D721Med (cell line): Measurements from ENCODE around the gene ATAD3B.
"Not testable (repeated sequence)": the region's sequence is repeated elsewhere in the genome, so short reads cannot be mapped to it uniquely, and the experiment has no call there.

Experiments used
- DNase-seq: peaks from one replicate; pipeline ENCODE4 v3.0.0; 2011; ENCODE audit warnings: low spot score; ENCODE audit not compliant: insufficient read length
- FAIRE-seq: peaks from 2 replicates; lab custom pipeline; 2011; peaks lifted over from hg19 to GRCh38; lab: Jason Lieb, UNC
- TF ChIP-seq, protein P1 (sequence below): IDR thresholded peaks from 2 replicates; pipeline ENCODE4 v1.5.1; 2012; ENCODE audit warnings: mild to moderate bottlenecking, control low read depth; ENCODE audit not compliant: insufficient read depth; ENCODE audit errors: missing control alignments

ATAD3B gene

DNA sequence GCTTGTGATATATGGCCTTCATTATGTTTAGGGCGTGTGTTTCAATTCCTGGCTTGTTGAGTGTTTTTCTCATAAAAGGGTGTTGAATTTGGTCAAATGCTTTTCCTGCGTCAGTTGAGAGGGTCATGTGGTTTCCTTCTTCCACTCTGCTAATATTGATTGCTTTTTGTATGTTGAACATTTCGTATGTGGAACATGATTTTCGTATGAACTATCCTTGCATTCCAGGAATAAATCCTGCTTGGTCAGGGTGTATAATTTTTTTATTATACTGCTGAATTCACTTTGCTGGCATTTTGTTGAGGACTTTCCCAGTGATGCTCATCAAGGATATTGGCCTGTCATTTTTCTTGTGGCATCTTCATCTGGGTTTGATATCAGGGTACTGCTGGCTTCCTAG, 35.7 kb downstream of the ATAD3B start:
- TF ChIP-seq, protein P1, sequence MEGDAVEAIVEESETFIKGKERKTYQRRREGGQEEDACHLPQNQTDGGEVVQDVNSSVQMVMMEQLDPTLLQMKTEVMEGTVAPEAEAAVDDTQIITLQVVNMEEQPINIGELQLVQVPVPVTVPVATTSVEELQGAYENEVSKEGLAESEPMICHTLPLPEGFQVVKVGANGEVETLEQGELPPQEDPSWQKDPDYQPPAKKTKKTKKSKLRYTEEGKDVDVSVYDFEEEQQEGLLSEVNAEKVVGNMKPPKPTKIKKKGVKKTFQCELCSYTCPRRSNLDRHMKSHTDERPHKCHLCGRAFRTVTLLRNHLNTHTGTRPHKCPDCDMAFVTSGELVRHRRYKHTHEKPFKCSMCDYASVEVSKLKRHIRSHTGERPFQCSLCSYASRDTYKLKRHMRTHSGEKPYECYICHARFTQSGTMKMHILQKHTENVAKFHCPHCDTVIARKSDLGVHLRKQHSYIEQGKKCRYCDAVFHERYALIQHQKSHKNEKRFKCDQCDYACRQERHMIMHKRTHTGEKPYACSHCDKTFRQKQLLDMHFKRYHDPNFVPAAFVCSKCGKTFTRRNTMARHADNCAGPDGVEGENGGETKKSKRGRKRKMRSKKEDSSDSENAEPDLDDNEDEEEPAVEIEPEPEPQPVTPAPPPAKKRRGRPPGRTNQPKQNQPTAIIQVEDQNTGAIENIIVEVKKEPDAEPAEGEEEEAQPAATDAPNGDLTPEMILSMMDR = no peak
- no peak for FAIRE-seq
- DNase-seq = no peak

DNA sequence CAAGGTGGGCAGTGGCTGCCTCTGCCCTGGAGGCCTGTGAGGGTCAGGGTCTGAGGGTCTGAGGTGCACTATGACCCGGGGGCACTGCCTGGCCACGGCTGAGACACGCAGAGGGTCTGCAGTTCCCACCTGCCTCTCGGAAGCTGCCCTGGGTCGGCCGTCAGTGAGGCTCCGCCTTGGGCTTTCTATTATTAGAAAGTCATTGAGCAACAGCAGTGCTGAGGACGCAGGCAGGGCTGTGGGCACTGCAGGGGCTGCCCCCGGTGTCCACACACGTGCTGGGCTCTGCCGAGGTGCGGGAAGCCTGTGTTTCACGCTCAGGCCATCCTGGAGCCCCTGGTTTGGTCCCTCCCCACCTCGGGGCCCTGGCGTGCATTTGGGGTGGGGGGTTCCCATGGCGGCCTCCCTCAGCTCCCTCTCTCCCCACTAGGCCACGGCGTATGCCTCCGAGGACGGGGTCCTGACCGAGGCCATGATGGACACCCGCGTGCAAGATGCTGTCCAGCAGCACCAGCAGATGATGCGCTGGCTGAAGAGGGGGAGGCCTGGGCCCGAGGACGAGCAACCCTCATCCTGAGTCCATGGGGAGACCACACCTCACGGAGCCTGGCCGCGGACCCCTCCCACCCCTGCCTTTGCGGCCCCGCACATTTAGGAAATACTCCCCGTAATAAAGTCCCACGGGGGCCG, 37.4 kb downstream of the ATAD3B start:
- not testable (repeated sequence) for FAIRE-seq, DNase-seq

- DNase-seq, FAIRE-seq: not testable (repeated sequence)
These were observed 37.9 kb downstream of the ATAD3B start for GRCh38 chr1:1509465-1509850.

DNA sequence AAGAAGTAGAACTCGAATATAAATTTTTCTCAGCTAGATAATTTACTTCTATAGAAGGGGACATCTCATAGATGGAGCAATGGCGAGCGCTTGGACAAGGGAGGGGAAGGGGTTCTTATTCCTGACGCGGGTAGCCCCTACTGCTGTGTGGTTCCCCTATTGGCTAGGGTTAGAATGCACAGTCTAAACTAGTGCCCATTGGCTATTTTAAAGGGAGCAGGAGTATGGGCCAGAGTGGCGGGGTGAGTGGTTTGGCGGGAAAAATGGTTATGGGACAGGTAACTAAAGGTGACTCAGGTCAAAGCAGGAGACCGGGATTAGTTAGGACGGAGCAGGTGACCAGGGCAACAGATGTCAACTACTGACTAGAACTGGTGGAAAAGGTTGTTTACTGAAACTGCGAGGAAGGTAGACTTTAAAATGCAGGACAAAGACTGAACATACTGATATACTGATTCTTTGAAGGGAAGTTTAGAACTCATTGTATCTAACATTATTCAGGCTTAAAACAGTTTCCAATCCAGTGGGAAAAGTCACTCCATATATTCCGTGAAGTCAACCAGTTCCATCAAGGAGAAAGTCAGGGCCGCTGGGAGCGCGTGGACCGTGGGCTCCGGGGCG, 39.5 kb downstream of the ATAD3B start:
- TF ChIP-seq, protein P1 = no peak
- no peak for FAIRE-seq
- DNase-seq = no peak

DNA sequence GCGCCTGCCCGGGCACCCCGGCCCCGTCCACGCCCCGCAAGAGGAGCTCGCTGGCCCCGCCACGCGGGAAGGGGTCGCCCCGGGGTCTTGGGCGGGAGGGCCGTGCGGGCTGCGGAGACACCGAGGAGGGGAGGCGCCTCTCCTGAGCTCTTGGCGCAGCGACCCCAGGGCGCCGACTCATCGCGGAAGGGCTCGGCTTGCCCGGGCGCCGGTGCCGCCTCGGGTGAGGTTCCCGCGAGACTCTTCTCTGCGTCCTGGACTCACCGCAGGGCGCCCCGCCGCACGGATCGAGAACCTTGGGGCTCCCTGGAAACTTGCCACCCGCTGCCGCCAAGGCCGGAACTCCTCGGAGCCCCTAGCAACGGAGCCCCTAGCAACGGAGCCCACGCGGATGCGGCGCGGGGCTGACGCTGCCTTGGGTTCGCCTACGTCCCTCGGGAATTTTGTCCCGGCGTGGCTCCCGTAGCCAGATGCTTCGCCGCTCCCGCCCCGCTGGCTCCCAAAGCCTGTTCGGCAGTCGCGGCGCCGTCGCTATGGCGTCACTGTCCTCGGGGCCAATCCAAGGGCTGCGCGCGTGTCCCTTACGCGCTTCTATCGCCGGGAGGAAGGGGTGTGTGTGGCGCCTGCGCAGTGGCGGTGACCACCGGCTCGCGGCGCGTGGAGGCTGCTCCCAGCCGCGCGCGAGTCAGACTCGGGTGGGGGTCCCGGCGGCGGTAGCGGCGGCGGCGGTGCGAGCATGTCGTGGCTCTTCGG, 40.1 kb downstream of the ATAD3B start, which contains the start of gene ATAD3A:
Gene ATAD3A (plus strand): TSS at position 630 of the 753 bp plus-strand sequence. CDS start 107 bp downstream, at position 737.
- FAIRE-seq (no peak), DNase-seq (peak; percentile 68)
- TF ChIP-seq, protein P1 = no peak

GRCh38 chr1:1512425-1512824, 40.9 kb downstream of the ATAD3B start:
- not testable (repeated sequence) for FAIRE-seq, DNase-seq

DNA sequence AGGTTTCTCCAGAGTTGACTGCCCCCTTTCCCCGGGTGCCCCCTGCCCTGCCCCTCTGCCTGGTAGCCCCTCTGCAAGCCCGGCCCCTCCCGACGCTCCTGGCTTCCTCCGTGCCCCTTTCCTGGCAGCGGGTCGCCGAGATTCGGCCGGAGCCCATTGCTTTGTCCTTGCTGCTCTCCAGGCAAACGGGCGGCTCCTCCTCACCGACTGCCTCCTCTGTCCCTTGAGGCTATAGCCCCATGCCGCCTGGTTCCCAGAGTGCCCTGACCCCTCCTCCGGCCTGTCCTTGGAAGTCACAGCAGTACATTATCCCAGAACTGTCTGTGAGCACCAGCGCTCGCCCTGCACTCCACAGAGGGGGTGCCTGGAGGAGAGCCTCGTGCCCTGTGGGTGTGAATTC, 42.1 kb downstream of the ATAD3B start:
- not testable (repeated sequence) for DNase-seq, FAIRE-seq

DNA sequence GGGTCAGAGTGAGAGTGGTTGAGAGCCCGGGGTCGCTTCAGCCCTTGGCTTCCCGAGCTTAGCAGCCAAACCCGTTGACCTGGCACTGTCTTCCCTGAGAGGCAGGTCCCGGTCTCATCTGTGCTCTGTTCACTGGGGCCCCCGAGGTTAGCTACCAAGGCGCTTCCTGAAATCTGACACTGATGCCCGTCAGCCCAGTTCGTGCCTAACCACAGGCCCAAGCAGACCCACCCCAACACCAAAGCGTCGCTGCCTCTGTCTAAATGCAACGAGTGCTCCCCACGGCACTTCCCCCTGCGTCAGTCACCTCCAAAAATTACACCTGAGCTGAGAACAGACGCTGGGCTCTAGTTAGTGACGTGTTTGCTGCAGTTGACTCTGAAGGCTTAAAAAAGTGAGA, 42.8 kb downstream of the ATAD3B start:
- not testable (repeated sequence) for FAIRE-seq, DNase-seq

- not testable (repeated sequence) for FAIRE-seq, DNase-seq
These were observed 45.4 kb downstream of the ATAD3B start for GRCh38 chr1:1516923-1517322.

- TF ChIP-seq, protein P1 = no peak
- FAIRE-seq = no peak
- no peak for DNase-seq
These were observed 46.5 kb downstream of the ATAD3B start for GRCh38 chr1:1517973-1518620.

GRCh38 chr1:1518621-1519007, 47.0 kb downstream of the ATAD3B start:
- not testable (repeated sequence) for FAIRE-seq, DNase-seq

DNA sequence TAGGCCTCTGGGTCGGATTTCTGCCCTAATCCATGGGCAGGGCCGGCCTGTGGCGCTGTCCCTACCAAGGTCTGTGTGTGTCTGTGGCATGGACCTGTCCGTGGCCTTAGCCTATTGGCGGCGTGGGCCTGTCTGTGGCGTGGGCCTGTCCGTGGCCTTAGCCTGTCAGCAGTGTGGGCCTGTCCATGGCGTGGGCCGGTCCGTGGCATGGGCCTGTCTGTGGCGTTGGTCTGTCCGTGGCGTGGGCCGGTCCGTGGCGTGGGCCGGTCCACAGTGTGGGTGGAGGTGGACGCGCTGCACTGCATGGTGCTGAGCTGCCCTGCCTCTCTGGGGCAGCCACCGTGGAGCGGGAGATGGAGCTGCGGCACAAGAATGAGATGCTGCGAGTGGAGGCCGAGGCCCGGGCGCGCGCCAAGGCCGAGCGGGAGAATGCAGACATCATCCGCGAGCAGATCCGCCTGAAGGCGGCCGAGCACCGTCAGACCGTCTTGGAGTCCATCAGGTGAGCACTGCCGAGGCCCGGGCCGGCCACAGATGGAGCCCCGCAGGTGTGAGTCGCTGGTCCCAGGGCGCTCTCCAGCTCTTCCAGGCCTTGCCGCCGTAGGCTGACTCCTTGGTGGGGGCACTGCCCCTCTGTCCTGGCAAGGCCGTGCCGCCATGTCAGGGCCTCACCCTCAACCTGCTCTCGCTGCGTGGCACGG, 48.4 kb downstream of the ATAD3B start:
- DNase-seq, FAIRE-seq: not testable (repeated sequence)
